ENCODE data around the gene CHRNA10.

Gene CHRNA10, protein sequence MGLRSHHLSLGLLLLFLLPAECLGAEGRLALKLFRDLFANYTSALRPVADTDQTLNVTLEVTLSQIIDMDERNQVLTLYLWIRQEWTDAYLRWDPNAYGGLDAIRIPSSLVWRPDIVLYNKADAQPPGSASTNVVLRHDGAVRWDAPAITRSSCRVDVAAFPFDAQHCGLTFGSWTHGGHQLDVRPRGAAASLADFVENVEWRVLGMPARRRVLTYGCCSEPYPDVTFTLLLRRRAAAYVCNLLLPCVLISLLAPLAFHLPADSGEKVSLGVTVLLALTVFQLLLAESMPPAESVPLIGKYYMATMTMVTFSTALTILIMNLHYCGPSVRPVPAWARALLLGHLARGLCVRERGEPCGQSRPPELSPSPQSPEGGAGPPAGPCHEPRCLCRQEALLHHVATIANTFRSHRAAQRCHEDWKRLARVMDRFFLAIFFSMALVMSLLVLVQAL

DNA sequence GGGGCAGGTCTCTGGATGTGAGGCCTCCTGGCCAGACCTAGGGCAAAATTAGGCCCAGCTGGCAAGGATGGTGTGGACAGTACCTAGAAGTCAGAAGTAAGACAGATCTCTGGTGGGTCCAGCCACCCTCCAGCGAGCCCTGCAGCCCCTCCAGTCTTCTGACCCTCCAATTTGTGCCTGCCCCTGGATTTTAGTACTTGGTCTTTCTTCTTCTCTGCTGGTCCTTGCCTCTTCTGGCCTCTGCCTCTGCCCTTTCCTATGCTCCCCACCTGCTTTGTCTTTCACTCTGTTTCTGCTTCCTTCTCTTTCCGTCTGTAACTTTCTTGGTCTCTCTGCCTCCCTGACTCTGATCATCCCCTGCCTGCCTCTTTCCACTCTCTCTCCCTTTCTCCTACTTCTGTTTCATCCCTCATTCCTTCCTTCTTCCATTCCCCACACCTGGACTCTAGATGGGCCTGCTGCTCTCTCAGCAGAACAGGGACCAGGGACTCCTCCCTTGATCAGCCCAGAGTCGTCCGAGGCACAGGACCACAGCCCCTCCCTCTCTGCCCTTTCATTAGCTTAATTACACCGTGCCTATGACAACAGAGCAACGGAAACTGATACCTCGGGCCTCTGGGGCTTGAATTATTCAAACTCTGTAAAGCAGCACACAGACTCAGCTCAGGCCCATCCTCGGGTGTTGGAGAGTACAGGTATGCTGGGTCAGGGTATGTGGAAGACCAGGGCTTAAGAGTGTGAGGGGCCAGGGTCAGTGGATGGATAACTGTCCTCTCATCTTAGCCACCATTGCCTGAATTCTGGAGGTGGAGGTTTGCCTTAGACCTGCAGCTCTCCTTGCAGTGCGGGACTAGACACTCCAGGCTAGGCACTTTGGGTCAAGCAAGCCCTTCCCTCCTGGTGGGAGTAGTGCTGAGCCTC, at the start of gene CHRNA10:
CHRNA10 (minus strand) TSS at position 51 of the 921 bp plus-strand sequence. CDS start 72 bp downstream, outside the sequence.
- no peak for DNase-seq (ENCODE audit: low read depth)
- TF ChIP-seq, protein P1, sequence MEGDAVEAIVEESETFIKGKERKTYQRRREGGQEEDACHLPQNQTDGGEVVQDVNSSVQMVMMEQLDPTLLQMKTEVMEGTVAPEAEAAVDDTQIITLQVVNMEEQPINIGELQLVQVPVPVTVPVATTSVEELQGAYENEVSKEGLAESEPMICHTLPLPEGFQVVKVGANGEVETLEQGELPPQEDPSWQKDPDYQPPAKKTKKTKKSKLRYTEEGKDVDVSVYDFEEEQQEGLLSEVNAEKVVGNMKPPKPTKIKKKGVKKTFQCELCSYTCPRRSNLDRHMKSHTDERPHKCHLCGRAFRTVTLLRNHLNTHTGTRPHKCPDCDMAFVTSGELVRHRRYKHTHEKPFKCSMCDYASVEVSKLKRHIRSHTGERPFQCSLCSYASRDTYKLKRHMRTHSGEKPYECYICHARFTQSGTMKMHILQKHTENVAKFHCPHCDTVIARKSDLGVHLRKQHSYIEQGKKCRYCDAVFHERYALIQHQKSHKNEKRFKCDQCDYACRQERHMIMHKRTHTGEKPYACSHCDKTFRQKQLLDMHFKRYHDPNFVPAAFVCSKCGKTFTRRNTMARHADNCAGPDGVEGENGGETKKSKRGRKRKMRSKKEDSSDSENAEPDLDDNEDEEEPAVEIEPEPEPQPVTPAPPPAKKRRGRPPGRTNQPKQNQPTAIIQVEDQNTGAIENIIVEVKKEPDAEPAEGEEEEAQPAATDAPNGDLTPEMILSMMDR (IDR thresholded peaks at IDR 0.05; ENCODE audit: insufficient read depth, low read depth, low read length, missing control alignments) = no peak

DNA sequence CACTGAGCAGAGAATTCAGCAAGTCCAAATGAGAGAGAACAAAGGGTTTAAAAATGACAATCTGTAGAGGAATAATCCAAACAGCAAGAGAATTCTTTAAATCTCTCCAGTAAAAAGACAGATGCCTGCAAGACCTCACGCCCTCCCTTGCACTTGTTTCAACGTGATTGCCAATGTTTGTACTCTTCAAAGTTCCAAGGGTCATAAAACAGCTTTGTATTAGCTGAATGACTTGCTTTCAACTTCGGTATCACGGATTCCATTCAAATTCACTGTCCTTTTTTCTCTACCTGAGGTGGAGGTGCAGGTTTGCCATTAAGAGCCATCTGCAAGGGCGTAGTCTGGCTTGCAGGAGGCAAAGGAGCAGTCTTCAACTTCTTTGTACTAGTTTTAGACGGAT, 41.1 kb upstream of the CHRNA10 start:
- DNase-seq (ENCODE audit: low read depth) = no peak
- H3K4me3 ChIP-seq (ENCODE audit: low read depth, low read length) = no peak overlapping the region
- TF ChIP-seq, protein P1 (IDR thresholded peaks at IDR 0.05; ENCODE audit: insufficient read depth, low read depth, low read length, missing control alignments) = no peak

More for the DNA sequence above, at the start of gene CHRNA10:
- no peak within 1 kb of the TSS for H3K4me3 ChIP-seq (ENCODE audit: low read depth, low read length)

DNA sequence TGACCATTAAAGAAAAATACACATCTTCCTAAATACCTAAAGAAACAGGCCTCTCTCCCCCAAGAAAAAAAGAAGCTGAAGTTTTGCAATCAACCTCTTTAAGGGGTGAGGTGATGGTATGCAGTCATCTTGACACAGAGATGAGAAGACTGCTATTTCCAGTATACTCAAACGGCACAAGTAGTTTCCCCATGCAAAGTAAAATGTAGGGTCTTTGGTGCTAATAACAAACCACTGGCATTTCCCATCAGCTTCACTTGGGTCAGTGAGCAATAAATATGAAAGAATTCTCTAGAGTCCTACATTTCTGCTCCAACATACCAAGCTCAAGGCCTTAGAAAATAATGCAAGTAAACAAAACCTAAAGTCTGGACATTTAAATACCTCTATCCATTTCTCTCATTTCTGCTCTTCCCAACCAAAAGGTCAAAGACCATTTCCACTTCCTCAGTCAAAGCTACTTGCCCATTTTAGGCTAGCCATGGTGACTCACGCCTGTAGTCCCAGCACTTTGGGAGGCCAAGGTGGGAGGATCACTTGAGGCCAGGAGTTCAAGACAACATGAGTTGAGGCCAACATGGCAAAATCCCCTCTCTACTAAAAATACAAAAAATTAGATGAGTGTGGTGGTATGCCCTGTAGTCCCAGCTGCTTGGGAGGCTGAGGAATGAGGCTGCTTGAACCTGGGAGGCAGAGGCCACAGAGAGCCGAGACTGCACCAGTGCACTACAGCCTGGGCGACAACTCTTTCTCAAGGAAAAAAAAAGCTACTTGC, 39.5 kb upstream of the CHRNA10 start:
- H3K4me3 ChIP-seq (ENCODE audit: low read depth, low read length) = no peak overlapping the region

DNA sequence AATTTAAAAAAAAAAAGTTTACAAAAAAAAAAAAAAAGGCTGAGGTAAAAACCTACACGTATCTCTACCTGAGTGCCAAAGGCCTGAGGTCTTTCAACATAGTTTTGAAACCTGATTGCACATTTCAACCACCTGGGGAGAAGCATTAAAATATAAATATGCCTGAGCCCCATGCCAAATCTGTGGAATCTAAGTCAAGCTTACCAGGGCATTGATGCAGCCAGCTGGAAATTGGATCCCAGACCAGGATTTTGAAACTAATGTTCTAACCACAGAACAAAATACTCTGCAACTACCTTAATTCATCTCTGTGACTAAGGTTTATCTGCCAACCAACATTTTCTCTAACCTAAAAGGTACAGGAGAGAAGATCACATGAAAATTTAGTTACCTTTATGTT, 38.8 kb upstream of the CHRNA10 start:
- TF ChIP-seq, protein P1 (IDR thresholded peaks at IDR 0.05; ENCODE audit: insufficient read depth, low read depth, low read length, missing control alignments) = no peak
- DNase-seq (ENCODE audit: low read depth) = no peak
- H3K4me3 ChIP-seq (ENCODE audit: low read depth, low read length) = no peak overlapping the region

More for the DNA sequence above, 39.5 kb upstream of the CHRNA10 start:
- TF ChIP-seq, protein P1 (IDR thresholded peaks at IDR 0.05; ENCODE audit: insufficient read depth, low read depth, low read length, missing control alignments) = no peak
- no peak for DNase-seq (ENCODE audit: low read depth)

DNA sequence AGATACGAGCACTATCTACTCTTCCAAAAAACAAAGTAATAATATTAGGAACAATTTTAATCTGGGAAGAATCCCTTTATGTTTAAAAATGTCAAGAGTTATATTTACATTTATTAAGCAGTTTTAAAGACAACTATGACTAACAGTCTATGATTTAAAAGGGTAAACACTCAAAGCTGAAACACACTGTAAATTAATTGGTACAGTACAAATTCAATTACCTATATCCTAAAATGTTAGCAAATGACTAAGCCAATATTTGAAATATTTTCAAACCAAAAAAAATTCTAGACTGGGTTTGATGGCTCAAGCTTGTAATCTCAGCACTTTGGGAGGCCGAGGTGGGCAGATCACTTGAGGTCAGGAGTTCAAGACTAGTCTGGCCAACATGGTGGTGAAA, 36.0 kb upstream of the CHRNA10 start:
- TF ChIP-seq, protein P1 (IDR thresholded peaks at IDR 0.05; ENCODE audit: insufficient read depth, low read depth, low read length, missing control alignments) = no peak
- no peak overlapping the region for H3K4me3 ChIP-seq (ENCODE audit: low read depth, low read length)
- DNase-seq (ENCODE audit: low read depth) = no peak

DNA sequence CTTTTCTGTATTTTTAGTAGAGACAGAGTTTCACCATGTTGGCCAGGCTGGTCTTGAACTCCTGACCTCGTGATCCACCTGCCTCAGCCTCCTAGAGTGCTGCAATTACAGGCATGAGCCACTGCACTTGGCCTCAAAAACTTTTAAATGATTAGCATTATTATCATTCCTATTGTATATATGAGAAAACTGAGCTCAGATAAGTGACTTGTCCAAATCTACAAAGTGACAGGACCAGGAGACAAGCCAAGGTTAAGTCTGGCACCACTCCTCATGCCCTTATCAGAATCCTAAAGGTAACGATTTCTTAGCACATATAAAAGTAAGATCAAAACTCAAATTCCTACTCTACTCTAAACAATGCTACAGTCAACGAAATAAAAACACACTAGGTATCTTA, 32.2 kb upstream of the CHRNA10 start:
- H3K4me3 ChIP-seq (ENCODE audit: low read depth, low read length) = no peak overlapping the region
- TF ChIP-seq, protein P1 (IDR thresholded peaks at IDR 0.05; ENCODE audit: insufficient read depth, low read depth, low read length, missing control alignments) = no peak
- DNase-seq (ENCODE audit: low read depth) = no peak
